NCI-H82 treated with DMSO at 0.1 percent for 48 hours (cell line): Measurements from ENCODE around the gene GALNT14.

Source experiments
- DNase-seq: peaks from one replicate; lab custom pipeline; 2025; ENCODE audit not compliant: unreplicated experiment; lab: John Stamatoyannopoulos, UW

GALNT14 gene

DNA sequence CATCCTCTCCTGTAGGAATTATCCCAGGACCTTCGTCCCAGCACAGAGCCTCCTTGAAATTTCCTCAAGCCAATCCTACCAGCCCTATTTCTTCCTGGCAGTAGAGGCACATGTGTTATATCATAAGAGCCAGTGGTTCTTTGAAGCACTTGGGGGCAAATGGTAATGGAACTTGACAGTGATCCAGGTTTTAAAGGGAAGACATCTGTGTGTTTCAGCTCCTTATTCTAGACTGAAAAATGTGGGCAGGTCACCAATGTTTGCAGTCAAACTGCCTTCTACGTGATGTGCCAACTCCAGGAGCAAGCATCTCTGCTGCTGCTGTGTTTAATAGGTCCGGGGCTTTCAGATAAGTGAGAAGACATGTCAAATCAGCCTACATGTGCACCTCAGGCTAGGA, 157.1 kb downstream of the GALNT14 start:
- DNase-seq = no peak

DNA sequence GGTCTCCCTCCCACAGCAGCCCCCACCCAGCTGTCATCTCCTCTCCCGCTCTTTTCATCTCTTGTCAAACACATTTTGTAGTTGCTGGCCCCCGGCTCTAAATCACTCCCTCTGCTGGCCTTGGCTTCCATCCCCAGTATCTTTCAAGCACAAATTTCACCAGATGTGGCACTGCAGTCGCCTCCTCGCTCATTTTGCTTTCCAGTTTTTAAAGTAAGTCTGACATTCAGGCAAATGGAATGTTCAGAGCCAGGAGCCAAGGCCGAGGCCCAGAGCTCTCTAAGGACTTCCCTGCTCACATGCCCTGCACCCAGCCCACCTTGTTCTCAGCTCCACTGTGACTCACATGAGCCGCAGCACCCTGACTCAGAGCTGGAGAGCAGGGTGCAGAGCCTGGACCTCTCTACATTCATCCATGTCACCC, 158.4 kb downstream of the GALNT14 start:
- no peak for DNase-seq

DNA sequence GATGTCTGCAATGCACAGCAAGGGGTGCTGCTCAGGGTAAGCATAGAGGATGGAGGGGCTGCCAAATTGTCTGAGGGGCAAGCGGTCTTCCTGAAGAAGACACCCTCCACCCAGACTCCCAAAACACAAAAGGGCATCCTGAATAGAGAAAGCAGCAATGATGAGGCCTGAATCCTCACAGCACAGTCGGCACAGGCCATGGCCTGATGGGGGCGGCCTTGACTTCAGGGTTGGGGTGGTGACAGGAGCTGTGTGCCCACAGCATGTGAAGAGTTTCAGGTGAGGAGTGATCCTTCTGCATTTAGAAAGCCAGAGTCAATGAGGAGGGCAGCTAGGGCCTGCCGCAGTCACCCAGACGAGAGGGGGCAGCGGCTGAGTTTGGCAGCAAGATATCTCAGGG, 159.4 kb downstream of the GALNT14 start:
- DNase-seq = no peak

GRCh38 chr2:30978044-30978443, 160.2 kb downstream of the GALNT14 start:
- no peak for DNase-seq

- DNase-seq = no peak
Observed at GRCh38 chr2:30975156-30975555, 163.1 kb downstream of the GALNT14 start.

DNA sequence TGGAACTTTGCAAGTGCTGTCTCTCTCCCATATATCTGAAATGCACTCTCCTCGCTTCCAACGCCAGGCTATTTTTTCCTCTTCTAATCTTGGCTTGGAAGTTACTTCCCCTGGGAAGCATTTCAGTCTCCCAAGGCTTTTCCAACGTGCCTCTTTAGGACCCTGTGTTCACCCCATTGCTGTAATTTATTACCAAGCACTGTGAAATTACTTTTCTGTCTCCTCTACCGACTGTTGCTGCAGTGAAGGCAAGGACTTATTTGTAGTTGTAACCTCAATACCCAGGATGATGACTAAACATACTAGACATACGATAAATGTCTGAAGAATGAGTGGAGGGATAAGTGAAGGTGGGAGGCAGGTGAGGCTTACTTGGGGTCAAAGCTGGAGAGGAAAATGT, 163.7 kb downstream of the GALNT14 start:
- no peak for DNase-seq

DNA sequence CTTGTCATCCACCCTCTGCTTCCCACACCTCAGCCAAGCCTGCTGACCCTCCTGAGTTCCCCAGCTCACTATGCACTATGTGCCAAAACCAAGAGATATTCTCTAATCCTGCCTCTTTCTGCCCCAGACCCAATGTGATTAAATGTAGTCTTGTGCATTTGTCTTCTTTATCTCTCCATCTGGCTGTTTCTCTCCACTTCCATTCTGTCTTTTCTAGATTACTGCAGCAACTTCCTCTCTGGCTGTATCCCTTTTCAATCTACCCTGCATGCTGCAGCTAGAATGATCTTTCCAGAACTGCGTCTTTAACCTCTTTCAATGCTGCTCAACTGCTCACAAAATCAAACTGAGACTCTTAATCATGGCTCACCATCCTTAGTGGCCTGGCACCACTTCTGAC, 164.1 kb downstream of the GALNT14 start:
- DNase-seq = no peak

- DNase-seq = no peak
Observed at GRCh38 chr2:30971231-30972025, 166.8 kb downstream of the GALNT14 start.

GRCh38 chr2:30968660-30969397, 169.4 kb downstream of the GALNT14 start:
- DNase-seq = no peak

- no peak for DNase-seq
Observed at GRCh38 chr2:30966786-30967185, 171.5 kb downstream of the GALNT14 start.

DNA sequence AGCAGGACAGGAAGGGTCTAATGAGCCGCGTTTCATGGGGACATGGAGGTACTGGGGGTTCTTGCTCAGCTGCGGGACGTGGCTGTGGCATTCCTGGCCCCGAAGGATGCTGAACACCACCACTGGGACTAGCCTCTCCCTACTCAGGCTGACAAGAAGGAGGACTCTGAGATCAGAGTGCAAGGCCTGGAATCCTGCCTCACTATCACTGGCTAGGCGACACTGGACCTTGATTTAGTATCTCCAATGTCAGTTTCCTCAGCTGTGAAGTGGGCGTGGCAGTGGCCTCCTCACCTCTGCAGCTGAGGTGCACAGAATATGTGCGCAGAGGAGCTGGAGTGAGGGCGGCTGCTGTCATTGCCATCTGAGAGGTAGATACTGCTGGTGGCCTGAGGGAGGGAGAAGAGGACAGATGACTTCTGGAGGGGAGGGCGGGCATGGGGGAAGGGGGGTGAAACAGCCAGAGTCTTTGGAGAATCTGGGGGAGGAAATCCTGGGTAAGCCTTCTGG, 173.2 kb downstream of the GALNT14 start:
- no peak for DNase-seq

DNA sequence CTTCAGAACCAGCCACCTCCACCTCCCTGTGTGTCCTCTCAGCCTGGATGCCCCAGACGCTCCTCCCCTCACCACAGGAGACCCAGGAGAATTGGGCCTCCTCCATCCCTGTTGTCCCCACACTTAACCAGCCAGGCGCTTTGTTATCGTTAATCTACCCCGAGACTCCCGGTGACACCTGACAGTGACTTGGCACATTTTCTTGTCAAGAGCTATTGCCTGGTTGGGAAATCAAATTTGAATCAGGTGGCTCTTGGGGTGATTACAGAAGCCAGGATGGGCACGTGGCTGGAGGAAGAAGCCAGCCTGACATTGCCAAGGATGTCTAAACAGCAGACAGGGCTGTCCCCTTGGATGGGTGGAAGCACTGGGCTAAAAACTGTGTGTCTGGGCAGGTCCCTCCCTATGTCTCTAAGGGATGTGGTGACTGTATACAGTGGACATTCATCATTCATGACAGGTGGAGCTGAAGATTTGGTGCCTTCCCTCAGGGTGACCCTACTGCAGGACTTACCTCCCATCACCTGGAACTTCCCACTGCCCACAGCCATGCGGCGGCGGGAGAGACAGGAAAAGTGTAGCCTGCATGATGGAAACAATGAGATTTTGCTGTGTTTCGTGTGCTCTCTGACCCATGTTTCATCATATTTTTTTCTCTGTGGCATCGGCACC, 173.8 kb downstream of the GALNT14 start:
- DNase-seq = no peak

DNA sequence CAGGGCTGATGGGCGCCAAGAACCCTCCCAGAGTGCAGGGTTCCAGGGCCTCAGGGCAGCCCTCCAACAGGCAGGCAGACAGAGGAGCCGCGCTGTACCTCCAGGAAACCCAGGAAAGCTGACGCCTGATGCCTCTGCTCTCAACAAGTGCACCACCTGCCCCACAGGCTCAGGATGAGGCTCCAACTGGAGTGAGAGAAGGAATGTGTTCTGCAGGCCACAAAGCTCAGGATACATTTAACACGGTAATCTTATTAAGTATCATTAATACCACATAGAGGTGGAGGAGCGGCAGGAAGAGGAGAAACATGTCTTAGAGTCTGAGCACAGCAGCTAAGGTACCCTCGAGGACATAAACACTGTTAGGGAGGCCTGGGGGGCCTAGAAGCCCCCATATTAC, 175.1 kb downstream of the GALNT14 start:
- peak; percentile 70 for DNase-seq

GRCh38 chr2:30960213-30960612, 178.0 kb downstream of the GALNT14 start:
- DNase-seq = no peak

DNA sequence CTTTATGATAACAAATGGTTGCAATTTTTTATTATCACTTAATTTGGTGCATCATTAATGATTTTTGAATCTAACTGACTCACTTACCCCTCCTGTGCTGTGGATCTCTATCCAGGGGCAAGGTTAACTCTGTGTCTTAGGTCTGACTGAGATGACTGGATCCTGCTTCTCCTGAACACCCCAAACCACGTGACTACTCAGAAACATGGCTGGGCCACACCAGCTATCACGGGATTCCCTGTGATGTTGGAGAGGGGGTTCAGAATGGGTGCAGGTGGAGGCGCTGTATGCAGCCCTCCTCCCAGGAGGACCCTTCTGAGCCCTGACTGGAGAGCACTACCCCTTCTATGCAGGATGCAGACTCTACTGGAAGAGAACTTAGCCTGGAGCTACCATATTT, 178.6 kb downstream of the GALNT14 start:
- DNase-seq = no peak

GRCh38 chr2:30958918-30959265, 179.3 kb downstream of the GALNT14 start:
- DNase-seq = no peak

DNA sequence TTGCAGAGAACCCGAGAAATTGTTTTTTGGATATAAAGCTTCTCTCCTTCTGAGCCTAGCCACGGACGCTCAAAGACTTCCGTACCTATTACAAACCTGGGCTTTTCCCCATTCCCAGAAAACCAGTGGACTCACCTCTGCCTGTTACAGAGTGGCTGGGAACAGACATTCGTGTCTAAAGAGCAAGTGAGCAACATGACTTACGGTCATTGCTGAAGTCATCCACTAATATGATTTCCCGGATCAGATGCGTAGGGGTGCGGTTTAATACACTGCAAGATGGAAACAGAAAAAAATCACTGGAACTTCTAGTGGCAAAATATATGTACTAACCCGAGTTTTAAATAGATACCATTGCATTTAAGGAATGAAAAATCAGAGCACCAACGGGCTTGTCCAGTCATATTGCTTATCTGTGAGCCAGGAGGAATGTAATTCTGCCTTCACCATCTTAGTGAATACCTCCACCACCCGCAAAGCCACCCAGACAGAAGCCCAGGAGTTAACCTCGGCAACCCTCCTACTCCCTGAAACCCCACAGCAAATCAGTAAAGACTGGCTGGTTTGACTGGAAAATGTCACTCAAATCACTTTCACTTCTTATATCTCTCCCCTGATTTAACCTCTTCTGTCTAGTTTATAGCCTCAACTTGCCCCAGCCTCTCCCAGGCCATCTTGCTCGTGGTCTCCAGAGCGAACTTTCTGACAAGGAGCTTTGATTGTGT, 179.9 kb downstream of the GALNT14 start:
- no peak for DNase-seq

DNA sequence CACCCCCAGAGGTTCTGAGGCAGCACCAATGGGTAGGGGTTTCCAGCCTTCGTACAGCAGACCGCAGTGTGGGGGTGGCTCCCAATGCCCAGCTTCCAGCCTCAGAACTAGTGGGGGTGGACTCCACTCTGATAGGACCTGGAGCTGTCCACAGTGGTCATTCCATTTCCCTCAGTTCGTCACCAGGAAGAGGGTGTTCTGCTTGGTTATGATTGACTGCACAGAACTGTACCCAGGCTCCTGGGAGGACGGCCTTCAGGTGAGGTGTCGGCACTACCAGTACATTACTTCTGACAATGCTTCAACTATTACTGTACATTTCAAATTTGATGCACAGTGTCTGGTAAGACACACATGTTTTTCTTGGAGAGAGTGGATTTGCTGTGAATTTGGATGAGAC, 180.6 kb downstream of the GALNT14 start:
- no peak for DNase-seq

GRCh38 chr2:30956995-30957394, 181.2 kb downstream of the GALNT14 start:
- no peak for DNase-seq

DNA sequence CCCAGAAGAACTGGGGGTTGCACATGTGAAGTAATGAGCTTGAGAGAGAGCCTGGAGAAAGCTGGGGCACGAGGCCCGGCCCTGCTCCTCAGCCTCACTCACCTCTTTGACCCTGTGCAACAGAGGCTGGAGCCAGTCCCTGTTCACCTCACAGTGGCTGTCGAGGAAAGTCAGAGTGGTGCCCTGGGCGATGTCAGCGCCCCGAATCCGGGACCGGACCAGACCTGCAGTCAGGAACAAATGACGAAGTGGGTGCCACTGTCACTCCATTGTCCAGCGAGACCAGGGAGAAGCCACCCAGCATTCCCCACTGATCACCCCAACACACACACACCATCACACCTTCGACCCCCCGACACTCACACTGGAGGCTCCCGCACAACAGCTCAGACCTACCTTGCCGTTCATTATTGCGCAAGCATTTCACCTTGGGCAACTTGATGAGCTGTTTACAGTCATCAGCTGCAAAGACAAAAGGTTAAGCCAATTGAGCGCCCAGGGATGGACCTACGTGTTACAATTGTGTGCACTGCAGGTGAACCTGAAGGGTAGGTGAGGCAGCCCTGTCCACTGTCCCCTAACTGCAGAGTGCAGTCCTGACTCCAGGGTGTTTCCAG, 182.6 kb downstream of the GALNT14 start:
- DNase-seq = no peak

- no peak for DNase-seq
Observed at GRCh38 chr2:30950339-30950738, 187.9 kb downstream of the GALNT14 start.
